ENCODE results near the gene CACHD1. TPM values are rescaled to one million over a fixed set of nuclear protein-coding genes. Genes with fewer than 3 reads are reported as not detected.

Gene CACHD1
- polyA plus RNA-seq, 1 of the 3 experiments (the other 2 are of a cell fraction): 2.2 TPM

- no peak for TF ChIP-seq MAX (IDR thresholded peaks at IDR 0.05; ENCODE audit: low read depth)
Observed at GRCh38 chr1:64458915-64459314, 11.0 kb upstream of the CACHD1 start (continued).

- Histone ChIP-seq H3F3A (replicated peaks; ENCODE audit: insufficient read depth) (no peaks in the 10 kb centered on the region), H3K9me2 (no peaks in the 10 kb centered on the region), H3K4me3 (ENCODE audit: low read depth in 2 of 2, low read length in 1 of 2) (no peak overlapping the region), H3K27me3 (ENCODE audit: insufficient read depth) (no peaks in the 10 kb centered on the region), H3K27ac (ENCODE audit: low read depth in 2 of 2, low read length in 1 of 2) (no peak overlapping the region), H3K36me3 (replicated peaks in 1 of 2; ENCODE audit: control insufficient read depth in 1 of 2, insufficient read depth in 2 of 2, low read length in 1 of 2) (no peaks in the 10 kb centered on the region), H3K9me3 (no peaks in the 10 kb centered on the region), H3K79me2 (ENCODE audit: insufficient read depth) (no peaks in the 10 kb centered on the region), H3K4me1 (ENCODE audit: control insufficient read depth in 1 of 2, insufficient read depth in 2 of 2, low read depth in 1 of 2, low read length in 1 of 2) (no peaks in the 10 kb centered on the region), H3K4me2 (no peak overlapping the region), H4K20me1 (ENCODE audit: insufficient read depth) (no peaks in the 10 kb centered on the region), H3K9ac (no peak overlapping the region), H2AFZ (ENCODE audit: low read depth) (no peak overlapping the region)
- TF ChIP-seq RXRA (IDR thresholded peaks at IDR 0.05; ENCODE audit: borderline replicate concordance, low read depth) (no peak), MXI1 (IDR thresholded peaks at IDR 0.05; ENCODE audit: low read depth, low read length) (no peak), SIN3A (IDR thresholded peaks at IDR 0.05; ENCODE audit: borderline replicate concordance, low read depth, low read length) (no peak), NFIC (IDR thresholded peaks at IDR 0.05; ENCODE audit: borderline replicate concordance) (no peak), FOXM1 (IDR thresholded peaks at IDR 0.05; ENCODE audit: low read depth) (no peak), CHD2 (IDR thresholded peaks at IDR 0.05; ENCODE audit: low read length, partially characterized antibody) (no peak), RFX5 (IDR thresholded peaks at IDR 0.05; ENCODE audit: low read length) (no peak), ELF1 (IDR thresholded peaks at IDR 0.05) (no peak), NRF1 (IDR thresholded peaks at IDR 0.05; ENCODE audit: low read depth, low read length) (no peak), RAD21 (IDR thresholded peaks at IDR 0.05; ENCODE audit: low read length) (no peak), YY1 (IDR thresholded peaks at IDR 0.05; ENCODE audit: low read depth) (no peak), USF1 (IDR thresholded peaks at IDR 0.05; ENCODE audit: borderline replicate concordance, low read depth) (no peak), TAF1 (IDR thresholded peaks at IDR 0.05; ENCODE audit: borderline replicate concordance, low read depth, low read length) (no peak), FOXJ3 (CRISPR knock-in tag; IDR thresholded peaks at IDR 0.05) (no peak)
- TF ChIP-seq, protein P1, sequence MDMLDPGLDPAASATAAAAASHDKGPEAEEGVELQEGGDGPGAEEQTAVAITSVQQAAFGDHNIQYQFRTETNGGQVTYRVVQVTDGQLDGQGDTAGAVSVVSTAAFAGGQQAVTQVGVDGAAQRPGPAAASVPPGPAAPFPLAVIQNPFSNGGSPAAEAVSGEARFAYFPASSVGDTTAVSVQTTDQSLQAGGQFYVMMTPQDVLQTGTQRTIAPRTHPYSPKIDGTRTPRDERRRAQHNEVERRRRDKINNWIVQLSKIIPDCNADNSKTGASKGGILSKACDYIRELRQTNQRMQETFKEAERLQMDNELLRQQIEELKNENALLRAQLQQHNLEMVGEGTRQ (IDR thresholded peaks at IDR 0.05; ENCODE audit: borderline replicate concordance, low read depth, low read length): no peak
- TF ChIP-seq, protein P2, sequence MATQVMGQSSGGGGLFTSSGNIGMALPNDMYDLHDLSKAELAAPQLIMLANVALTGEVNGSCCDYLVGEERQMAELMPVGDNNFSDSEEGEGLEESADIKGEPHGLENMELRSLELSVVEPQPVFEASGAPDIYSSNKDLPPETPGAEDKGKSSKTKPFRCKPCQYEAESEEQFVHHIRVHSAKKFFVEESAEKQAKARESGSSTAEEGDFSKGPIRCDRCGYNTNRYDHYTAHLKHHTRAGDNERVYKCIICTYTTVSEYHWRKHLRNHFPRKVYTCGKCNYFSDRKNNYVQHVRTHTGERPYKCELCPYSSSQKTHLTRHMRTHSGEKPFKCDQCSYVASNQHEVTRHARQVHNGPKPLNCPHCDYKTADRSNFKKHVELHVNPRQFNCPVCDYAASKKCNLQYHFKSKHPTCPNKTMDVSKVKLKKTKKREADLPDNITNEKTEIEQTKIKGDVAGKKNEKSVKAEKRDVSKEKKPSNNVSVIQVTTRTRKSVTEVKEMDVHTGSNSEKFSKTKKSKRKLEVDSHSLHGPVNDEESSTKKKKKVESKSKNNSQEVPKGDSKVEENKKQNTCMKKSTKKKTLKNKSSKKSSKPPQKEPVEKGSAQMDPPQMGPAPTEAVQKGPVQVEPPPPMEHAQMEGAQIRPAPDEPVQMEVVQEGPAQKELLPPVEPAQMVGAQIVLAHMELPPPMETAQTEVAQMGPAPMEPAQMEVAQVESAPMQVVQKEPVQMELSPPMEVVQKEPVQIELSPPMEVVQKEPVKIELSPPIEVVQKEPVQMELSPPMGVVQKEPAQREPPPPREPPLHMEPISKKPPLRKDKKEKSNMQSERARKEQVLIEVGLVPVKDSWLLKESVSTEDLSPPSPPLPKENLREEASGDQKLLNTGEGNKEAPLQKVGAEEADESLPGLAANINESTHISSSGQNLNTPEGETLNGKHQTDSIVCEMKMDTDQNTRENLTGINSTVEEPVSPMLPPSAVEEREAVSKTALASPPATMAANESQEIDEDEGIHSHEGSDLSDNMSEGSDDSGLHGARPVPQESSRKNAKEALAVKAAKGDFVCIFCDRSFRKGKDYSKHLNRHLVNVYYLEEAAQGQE (IDR thresholded peaks at IDR 0.05; ENCODE audit: low read depth, low read length): no peak
- TF ChIP-seq, protein P3, sequence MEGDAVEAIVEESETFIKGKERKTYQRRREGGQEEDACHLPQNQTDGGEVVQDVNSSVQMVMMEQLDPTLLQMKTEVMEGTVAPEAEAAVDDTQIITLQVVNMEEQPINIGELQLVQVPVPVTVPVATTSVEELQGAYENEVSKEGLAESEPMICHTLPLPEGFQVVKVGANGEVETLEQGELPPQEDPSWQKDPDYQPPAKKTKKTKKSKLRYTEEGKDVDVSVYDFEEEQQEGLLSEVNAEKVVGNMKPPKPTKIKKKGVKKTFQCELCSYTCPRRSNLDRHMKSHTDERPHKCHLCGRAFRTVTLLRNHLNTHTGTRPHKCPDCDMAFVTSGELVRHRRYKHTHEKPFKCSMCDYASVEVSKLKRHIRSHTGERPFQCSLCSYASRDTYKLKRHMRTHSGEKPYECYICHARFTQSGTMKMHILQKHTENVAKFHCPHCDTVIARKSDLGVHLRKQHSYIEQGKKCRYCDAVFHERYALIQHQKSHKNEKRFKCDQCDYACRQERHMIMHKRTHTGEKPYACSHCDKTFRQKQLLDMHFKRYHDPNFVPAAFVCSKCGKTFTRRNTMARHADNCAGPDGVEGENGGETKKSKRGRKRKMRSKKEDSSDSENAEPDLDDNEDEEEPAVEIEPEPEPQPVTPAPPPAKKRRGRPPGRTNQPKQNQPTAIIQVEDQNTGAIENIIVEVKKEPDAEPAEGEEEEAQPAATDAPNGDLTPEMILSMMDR (IDR thresholded peaks at IDR 0.05): no peak
- POLR2A ChIA-PET: no interaction called here
- no peak for DNase-seq
- CTCF ChIA-PET: interaction anchor here (1.4 kb wide), 1 partner anchor 191 kb away, joined by 4 read pairs; no protein-coding TSS in a partner anchor
- 80% methylated on average over 5 of the region's 5 CpGs for WGBS (ENCODE audit: low lambda C conversion rate)
Observed at GRCh38 chr1:64459743-64460142, 10.2 kb upstream of the CACHD1 start.
